Upper lobe of left lung (tissue), 4 donors: ENCODE measurements around the gene RRP1B.

Experiments
- CTCF ChIP-seq, 6 experiments: fragments of 450-650 bp in 4 of 6; fragments of 200-600 bp in 2 of 6; sonication (generic) in 2 of 6; IDR thresholded peaks; one replicate each; pipeline ENCODE4 v1.5.1; 2016 to 2019; ENCODE audit warnings: antibody characterized with exemption in 6 of 6
- POLR2AphosphoS5 ChIP-seq, 2 donors: sonication (generic); formaldehyde crosslinking; IDR thresholded peaks; one replicate each; pipeline ENCODE4 v1.5.1; 2017; ENCODE audit warnings: antibody characterized with exemption in 2 of 2

- TF ChIP-seq CTCF (IDR thresholded peaks at IDR 0.05) (no peak), POLR2AphosphoS5 (IDR thresholded peaks at IDR 0.05) (no peak)
Measured at GRCh38 chr21:43654806-43655489, 4.4 kb upstream of the RRP1B start.
